Neural cell (in vitro differentiated cells): ENCODE results near the gene WDR36. TPM values are rescaled to one million over a fixed set of nuclear protein-coding genes. Genes with fewer than 3 reads are reported as not detected.

ENCODE experiments used
- H2AFZ ChIP-seq: fragments of 200-600, 300-800 bp; sonication (generic), shearing (Covaris generic); 2 replicates; pipeline ENCODE4 v1.6.0; 2014; ENCODE audit warnings: low read depth, mild to moderate bottlenecking, antibody characterized with exemption, low read length, moderate library complexity
- H3F3A ChIP-seq: fragments of 200-600 bp; shearing (Covaris generic); 2 replicates; pipeline ENCODE4 v1.6.1; 2016; ENCODE audit warnings: mild to moderate bottlenecking, moderate library complexity, mixed read lengths, antibody characterized with exemption, low read length; ENCODE audit not compliant: insufficient read depth, poor library complexity, severe bottlenecking
- H3K27ac ChIP-seq: fragments of 200-600, 300-800 bp; sonication (generic), shearing (Covaris generic); 2 replicates; pipeline ENCODE4 v1.5.1; 2014; ENCODE audit warnings: mild to moderate bottlenecking, low read length, moderate library complexity
- H3K27me3 ChIP-seq: fragments of 300-800, 200-600 bp; sonication (generic), shearing (Covaris generic); 2 replicates; pipeline ENCODE4 v1.6.0; 2014; ENCODE audit warnings: mild to moderate bottlenecking, low read depth, low read length, moderate library complexity; ENCODE audit not compliant: insufficient read depth
- H3K36me3 ChIP-seq: fragments of 300-800, 200-600 bp; sonication (generic), shearing (Covaris generic); 2 replicates; pipeline ENCODE4 v1.5.1; 2014; ENCODE audit warnings: mild to moderate bottlenecking, antibody characterized with exemption, low read length, moderate library complexity; ENCODE audit not compliant: insufficient read depth
- H3K4me2 ChIP-seq: fragments of 300-800, 200-600 bp; sonication (generic), shearing (Covaris generic); 2 replicates; pipeline ENCODE4 v1.6.0; 2014; ENCODE audit warnings: mild to moderate bottlenecking, low read length
- H3K4me3 ChIP-seq: fragments of 300-800, 200-600 bp; sonication (generic), shearing (Covaris generic); 2 replicates; pipeline ENCODE4 v1.5.1; 2014; ENCODE audit warnings: mild to moderate bottlenecking, low read length, moderate library complexity
- H3K79me2 ChIP-seq: fragments of 200-600 bp; shearing (Covaris generic); replicated peaks from 2 replicates; pipeline ENCODE4 v1.6.0; 2014; ENCODE audit warnings: mild to moderate bottlenecking, low read length, moderate library complexity; ENCODE audit not compliant: insufficient read depth
- H3K9ac ChIP-seq: fragments of 300-800, 200-600 bp; sonication (generic), shearing (Covaris generic); 2 replicates; pipeline ENCODE4 v1.6.1; 2016; ENCODE audit warnings: mild to moderate bottlenecking, low read length, mixed read lengths
- H3K9me2 ChIP-seq: fragments of 200-600 bp; shearing (Covaris generic); 2 replicates; pipeline ENCODE4 v1.6.1; 2016; ENCODE audit warnings: mild to moderate bottlenecking, low read length, mixed read lengths; ENCODE audit not compliant: insufficient read depth
- H3K9me3 ChIP-seq: fragments of 200-600, 300-800 bp; sonication (generic), shearing (Covaris generic); 2 replicates; pipeline ENCODE4 v1.6.1; 2016; ENCODE audit warnings: mild to moderate bottlenecking, mixed run types, low read length, moderate library complexity, mixed read lengths
- H4K20me1 ChIP-seq: fragments of 200-600 bp; shearing (Covaris generic); 2 replicates; pipeline ENCODE4 v1.6.1; 2016; ENCODE audit warnings: mild to moderate bottlenecking, mixed run types; ENCODE audit not compliant: insufficient read depth
- CTCF ChIP-seq: fragments of 450-650 bp; IDR thresholded peaks from 2 replicates; pipeline ENCODE4 v1.5.1; 2014; ENCODE audit warnings: antibody characterized with exemption, mild to moderate bottlenecking, moderate library complexity; ENCODE audit not compliant: poor library complexity, severe bottlenecking
- EP300 ChIP-seq: fragments of 450-650 bp; conservative IDR thresholded peaks from 2 replicates; pipeline ENCODE4 v1.6.1; 2014; ENCODE audit warnings: antibody characterized with exemption, mild to moderate bottlenecking, moderate library complexity; ENCODE audit not compliant: poor library complexity, severe bottlenecking
- EZH2 ChIP-seq: fragments of 200-600, 300-800 bp; shearing (Covaris generic), sonication (generic); IDR thresholded peaks from 2 replicates; pipeline ENCODE4 v1.6.1; 2014; ENCODE audit warnings: antibody characterized with exemption, low read length, borderline replicate concordance, mild to moderate bottlenecking; ENCODE audit not compliant: insufficient read depth, poor library complexity, severe bottlenecking
- MXI1 ChIP-seq: fragments of 450-650 bp; conservative IDR thresholded peaks from 2 replicates; pipeline ENCODE4 v1.6.1; 2014; ENCODE audit warnings: antibody characterized with exemption, mild to moderate bottlenecking; ENCODE audit not compliant: poor library complexity, severe bottlenecking
- POLR2AphosphoS5 ChIP-seq: IDR thresholded peaks from 2 replicates; pipeline ENCODE4 v1.6.1; 2012
- RAD21 ChIP-seq: fragments of 450-650 bp; conservative IDR thresholded peaks from 2 replicates; pipeline ENCODE4 v1.6.1; 2014; ENCODE audit warnings: antibody characterized with exemption, mild to moderate bottlenecking, moderate library complexity
- REST ChIP-seq: IDR thresholded peaks from 2 replicates; pipeline ENCODE4 v1.6.1; 2012; ENCODE audit warnings: borderline replicate concordance
- SMC3 ChIP-seq: fragments of 450-650 bp; conservative IDR thresholded peaks from 2 replicates; pipeline ENCODE4 v1.6.1; 2014; ENCODE audit warnings: antibody characterized with exemption, mild to moderate bottlenecking, moderate library complexity; ENCODE audit not compliant: poor library complexity
- TAF1 ChIP-seq: IDR thresholded peaks from 2 replicates; pipeline ENCODE4 v1.6.1; 2012; ENCODE audit warnings: low read depth
- polyA plus RNA-seq: library from polyadenylated mRNA; depleted of rRNA; stranded (reverse); fragments of >200 nt; gene quantifications from 2 replicates; pipeline ENCODE4 v1.2.3, GENCODE V29; 2014

WDR36 gene
- polyA plus RNA-seq, 1 donor from 2014 or later = 25.8 TPM

GRCh38 chr5:111144352-111144930 lies 52.3 kb downstream of the WDR36 start:
- Histone ChIP-seq H3K9me3 (no peaks in the 10 kb centered on the region), H3F3A (no peaks in the 10 kb centered on the region), H3K4me2 (no peak overlapping the region), H3K36me3 (no peaks in the 10 kb centered on the region), H3K9ac (no peak overlapping the region), H3K27me3 (no peaks in the 10 kb centered on the region), H3K79me2 (no peaks in the 10 kb centered on the region), H3K27ac (no peak overlapping the region), H3K4me3 (no peak overlapping the region), H2AFZ (no peak overlapping the region), H3K9me2 (no peaks in the 10 kb centered on the region), H4K20me1 (no peaks in the 10 kb centered on the region)
- TF ChIP-seq EP300 = no peak
- no peak for TF ChIP-seq TAF1
- TF ChIP-seq POLR2AphosphoS5 = no peak
- TF ChIP-seq MXI1 = no peak
- TF ChIP-seq REST = no peak
- no peak for TF ChIP-seq CTCF
- no peak for TF ChIP-seq RAD21
- TF ChIP-seq SMC3 = no peak
- TF ChIP-seq EZH2 = no peak

- Histone ChIP-seq H3K9me3 (no peaks in the 10 kb centered on the region), H3K9me2 (no peaks in the 10 kb centered on the region), H3K79me2 (no peaks in the 10 kb centered on the region), H3K36me3 (no peaks in the 10 kb centered on the region), H3K27ac (no peak overlapping the region), H3K9ac (no peak overlapping the region), H3K4me3 (no peak overlapping the region), H3K4me2 (no peak overlapping the region), H3F3A (no peaks in the 10 kb centered on the region), H4K20me1 (no peaks in the 10 kb centered on the region), H2AFZ (no peak overlapping the region), H3K27me3 (no peaks in the 10 kb centered on the region)
- no peak for TF ChIP-seq RAD21
- TF ChIP-seq REST = no peak
- TF ChIP-seq EZH2 = no peak
- TF ChIP-seq POLR2AphosphoS5 = no peak
- TF ChIP-seq SMC3 = no peak
- TF ChIP-seq TAF1 = no peak
- TF ChIP-seq EP300 = no peak
- no peak for TF ChIP-seq CTCF
- TF ChIP-seq MXI1 = no peak
Observed at GRCh38 chr5:111146053-111146452, 53.9 kb downstream of the WDR36 start.
